RWPE1 (cell line): ENCODE measurements around the gene GNB1L.

Source experiments
- CTCF ChIA-PET: fragments of 350-600 bp; sonication (Branson Sonifier 250); formaldehyde crosslinking; extraction: SDS; loops from one replicate; lab custom pipeline; 2021; lab: Yijun Ruan, JAX
- POLR2A ChIA-PET: fragments of 400-600 bp; formaldehyde crosslinking; extraction: SDS; loops from one replicate; lab custom pipeline; 2020; ENCODE audit warnings: antibody characterized with exemption; ENCODE audit not compliant: low non-redundant PET; lab: Yijun Ruan, JAX
- DNase-seq: peaks from one replicate; pipeline ENCODE4 v3.0.0; 2012; ENCODE audit warnings: low spot score
- H3K27ac ChIP-seq: fragments of 450-650 bp; 2 replicates; pipeline ENCODE4 v1.5.1; 2017
- TF ChIP-seq, protein P1 (sequence below): fragments of 450-650 bp; conservative IDR thresholded peaks from 2 replicates; pipeline ENCODE4 v1.5.1; 2017; ENCODE audit warnings: low read depth, mild to moderate bottlenecking

The GNB1L gene

DNA sequence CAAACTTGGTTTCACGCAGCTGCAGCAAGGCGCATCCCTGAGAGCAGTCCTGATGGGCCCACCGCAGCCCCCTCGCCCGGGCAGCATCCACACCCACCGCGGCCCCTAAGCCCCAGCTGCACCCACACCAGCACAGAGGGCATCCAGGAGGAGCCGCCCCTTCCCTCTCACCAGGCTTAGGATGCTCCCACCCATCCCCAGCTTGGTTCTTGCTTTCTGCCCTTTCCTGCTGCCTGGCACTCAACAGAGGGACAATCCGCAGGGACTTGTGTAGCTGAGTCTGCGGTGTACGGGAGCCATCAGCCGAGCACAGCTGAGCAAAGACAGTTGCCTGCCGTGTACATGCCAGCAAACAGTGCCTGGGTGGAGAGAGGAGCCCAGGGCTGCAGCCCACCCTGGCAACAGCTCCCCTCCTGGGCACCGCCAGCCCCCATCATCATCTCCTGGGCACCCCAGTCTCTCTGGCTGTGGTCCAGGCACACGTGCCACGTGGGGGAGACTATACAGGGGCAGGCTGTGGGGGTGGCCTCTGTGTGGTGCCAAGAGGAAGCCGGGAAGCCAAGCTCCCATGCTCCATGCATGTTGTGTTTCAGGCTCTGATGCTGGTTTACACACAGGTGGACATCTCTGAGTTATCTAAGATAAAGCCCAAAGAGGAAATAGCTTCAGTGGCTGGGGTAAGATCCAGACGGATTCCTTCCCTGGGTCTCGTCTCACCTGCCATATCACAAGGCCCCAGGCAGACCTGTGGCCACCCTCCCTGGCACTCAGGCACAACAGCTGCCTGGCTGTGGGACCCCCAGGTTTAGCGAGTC lies 36.0 kb upstream of the GNB1L start:
- peak overlapping the region; percentile 100 for H3K27ac ChIP-seq
- ChIA-PET CTCF (interaction anchor here (0.8 to 2.2 kb wide), 2 partner anchors 19 to 25 kb away, joined by 3 to 7 read pairs; no protein-coding TSS in a partner anchor), POLR2A (no interaction called here)
- no peak for DNase-seq
- TF ChIP-seq, protein P1, sequence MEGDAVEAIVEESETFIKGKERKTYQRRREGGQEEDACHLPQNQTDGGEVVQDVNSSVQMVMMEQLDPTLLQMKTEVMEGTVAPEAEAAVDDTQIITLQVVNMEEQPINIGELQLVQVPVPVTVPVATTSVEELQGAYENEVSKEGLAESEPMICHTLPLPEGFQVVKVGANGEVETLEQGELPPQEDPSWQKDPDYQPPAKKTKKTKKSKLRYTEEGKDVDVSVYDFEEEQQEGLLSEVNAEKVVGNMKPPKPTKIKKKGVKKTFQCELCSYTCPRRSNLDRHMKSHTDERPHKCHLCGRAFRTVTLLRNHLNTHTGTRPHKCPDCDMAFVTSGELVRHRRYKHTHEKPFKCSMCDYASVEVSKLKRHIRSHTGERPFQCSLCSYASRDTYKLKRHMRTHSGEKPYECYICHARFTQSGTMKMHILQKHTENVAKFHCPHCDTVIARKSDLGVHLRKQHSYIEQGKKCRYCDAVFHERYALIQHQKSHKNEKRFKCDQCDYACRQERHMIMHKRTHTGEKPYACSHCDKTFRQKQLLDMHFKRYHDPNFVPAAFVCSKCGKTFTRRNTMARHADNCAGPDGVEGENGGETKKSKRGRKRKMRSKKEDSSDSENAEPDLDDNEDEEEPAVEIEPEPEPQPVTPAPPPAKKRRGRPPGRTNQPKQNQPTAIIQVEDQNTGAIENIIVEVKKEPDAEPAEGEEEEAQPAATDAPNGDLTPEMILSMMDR = no peak

DNA sequence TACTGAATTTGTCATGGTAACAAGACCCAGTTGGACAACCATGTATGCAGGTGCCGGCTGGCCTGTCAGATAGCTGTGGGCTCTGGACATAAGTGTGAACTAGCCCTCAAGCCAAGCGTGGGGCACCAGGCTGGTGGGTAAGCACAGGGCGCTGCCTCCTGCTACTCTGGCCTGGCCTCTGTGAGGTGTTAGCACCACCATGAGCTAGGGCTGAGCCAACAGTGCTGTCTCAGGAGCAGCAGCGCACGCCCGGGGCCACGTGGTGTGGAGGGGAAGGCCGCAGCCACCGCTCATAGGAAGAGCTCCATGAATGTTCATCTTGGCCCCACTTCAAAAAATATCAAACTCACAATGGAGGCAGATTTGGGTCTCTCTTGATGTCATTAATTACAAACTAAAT lies 35.3 kb upstream of the GNB1L start:
- DNase-seq = no peak
- POLR2A ChIA-PET = no interaction called here
- TF ChIP-seq, protein P1 = no peak
- CTCF ChIA-PET = no interaction called here
- peak overlapping the region; percentile 100 for H3K27ac ChIP-seq

DNA sequence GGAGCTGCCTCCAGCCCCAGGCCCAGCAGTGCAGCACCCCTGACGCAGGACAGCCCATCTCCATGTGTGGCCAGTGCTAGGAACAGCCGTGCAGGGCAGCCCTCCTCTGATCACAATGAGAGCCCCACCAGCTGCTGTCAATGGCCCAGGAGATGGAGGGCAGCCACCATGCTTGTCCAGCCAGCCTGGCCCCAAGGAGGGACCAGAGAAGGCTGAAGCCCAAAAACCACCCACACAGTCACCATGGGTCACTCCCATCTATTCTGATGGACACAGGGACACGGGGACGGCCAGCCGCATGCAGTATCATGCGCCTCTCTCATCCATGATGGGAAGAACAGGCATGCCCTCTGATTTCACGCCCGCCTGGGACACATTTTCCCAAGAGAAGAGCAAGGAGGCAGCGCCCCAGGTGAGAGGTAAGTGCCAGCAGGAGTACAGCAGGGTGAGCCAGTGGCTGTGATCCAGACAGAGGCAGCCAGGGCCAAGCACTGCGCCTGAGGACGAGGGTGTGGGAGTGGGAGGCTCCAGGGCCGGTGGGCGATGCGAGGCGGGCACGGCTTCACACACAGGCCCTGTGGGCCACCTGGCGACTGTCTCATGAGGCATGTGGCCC lies 33.6 kb upstream of the GNB1L start:
- H3K27ac ChIP-seq = peak overlapping the region; percentile 99
- TF ChIP-seq, protein P1 = no peak
- DNase-seq = no peak
- ChIA-PET CTCF (interaction anchor here (0.7 kb wide), 1 partner anchor 597 kb away, joined by 3 read pairs; the partner anchor contains the start of gene CLTCL1), POLR2A (interaction anchor here (0.6 kb wide), 1 partner anchor 33 kb away, joined by 7 read pairs; no protein-coding TSS in a partner anchor)

DNA sequence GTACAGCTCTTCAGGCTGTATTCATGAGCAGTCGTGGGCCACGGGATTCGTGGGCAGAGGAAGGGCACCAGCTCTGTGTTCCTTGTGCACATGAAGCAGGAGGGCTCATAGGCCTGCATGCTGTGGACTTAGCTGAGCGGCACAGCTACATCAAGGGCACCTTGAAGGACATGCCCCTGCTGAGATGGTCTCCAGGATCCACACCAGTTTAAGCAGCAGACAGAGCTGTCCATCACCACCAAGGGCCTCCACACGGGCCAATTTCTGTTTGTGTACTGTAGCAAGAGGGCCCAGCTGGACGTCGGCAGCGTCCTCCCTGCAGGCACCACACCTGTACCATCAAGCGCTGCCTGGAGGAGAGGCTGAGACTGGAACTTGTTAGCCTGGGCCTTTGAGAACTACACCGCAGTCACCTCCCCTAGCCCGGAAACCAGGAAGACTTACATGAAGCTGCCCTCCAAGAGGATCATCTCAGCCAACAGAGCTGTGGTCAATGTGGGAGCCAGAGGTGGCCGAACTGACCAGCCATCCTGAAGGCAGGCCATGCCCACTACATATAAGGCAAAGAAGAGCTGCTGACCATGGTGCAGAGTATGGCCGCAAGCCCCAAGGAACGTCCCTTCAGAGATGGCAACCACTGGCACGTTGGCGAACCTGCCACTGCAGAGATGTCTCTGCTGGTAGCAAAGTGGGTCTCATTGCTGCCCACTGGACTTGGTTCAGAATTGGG lies 32.7 kb upstream of the GNB1L start:
- DNase-seq = no peak
- TF ChIP-seq, protein P1 = no peak
- CTCF ChIA-PET = interaction anchor here (0.7 kb wide), 1 partner anchor 596 kb away, joined by 3 read pairs; the partner anchor contains the start of gene CLTCL1
- POLR2A ChIA-PET = no interaction called here
- peak overlapping the region; percentile 99 for H3K27ac ChIP-seq

DNA sequence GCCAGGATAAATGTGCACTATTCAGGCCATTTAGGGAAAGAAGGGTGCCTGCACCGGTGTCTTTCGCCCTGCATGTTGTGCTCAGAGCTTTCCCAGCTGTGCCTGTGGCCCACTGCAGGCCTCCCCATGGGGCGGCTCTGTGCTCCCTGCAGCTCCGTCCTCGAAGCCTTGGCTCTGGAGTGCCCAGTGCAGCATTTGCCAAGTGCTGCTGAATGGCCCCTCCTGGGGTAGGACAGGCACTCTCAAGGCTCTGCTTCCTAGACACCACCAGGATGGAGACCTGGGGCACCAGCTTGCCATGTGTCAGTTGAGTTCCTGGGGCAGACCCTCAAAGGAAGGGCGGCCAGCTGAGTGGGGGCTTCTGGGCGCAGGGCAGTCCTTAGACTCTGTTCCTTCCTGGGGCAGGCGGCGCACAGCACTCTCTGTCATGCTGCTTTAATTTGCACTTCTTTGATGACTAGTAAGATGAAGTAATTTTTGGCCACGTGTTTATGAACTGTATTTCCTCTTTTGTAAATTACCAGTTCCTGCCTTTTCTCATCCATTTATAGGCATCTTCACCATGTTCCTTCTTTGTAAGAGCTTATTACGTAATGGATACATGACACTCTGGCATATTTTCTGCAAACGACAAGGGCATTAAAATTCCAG lies 32.1 kb upstream of the GNB1L start:
- peak overlapping the region; percentile 99 for H3K27ac ChIP-seq
- POLR2A ChIA-PET = no interaction called here
- DNase-seq = peak; percentile 4
- CTCF ChIA-PET = no interaction called here
- TF ChIP-seq, protein P1 = no peak
